Activated effector memory CD4-positive, alpha-beta T cell treated with anti-CD3 and anti-CD28 coated beads, Interleukin-2, amount 50 U/mL, for 16 hours (primary cell): ENCODE data around the gene RIPOR2.
"Not testable (repeated sequence)": the region's sequence is repeated elsewhere in the genome, so short reads cannot be mapped to it uniquely, and the experiment has no call there.

Experiments
- DNase-seq: peaks from one replicate; pipeline ENCODE4 v3.0.0-alpha.2; 2020

RIPOR2 gene

DNA sequence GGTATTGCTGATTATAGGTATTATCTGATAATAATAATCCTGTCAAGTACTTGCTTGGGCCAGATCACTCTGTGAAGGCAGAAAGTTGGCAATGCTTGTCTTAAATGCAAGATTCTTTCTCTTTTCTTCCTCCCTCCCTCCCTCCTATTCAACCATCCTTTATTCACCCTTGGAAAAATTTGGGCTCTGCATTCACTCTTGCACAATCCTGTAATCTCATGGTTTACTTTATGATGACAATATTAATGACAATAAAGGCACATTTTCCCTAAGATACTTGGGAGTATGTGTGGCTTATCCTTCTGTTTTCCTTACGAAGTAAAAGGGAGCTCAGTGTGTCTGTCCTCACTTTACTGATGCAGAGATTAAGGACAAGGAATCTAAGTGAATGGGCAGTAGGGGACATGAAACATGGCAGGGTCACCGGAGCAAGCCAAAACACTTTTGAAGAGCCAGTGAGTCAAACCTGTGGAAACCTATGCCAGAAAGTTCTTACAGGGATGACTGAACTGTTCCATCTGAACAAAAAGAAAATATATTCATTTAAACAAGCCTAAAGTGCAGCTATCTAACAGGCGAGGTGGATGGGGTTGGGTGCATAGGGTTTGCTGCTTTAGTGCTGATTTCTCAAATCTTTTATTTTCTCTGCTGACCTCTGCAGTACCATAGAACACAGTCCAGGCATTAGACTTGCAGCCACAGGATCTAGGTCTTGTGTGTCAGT is 14.6 kb upstream of the RIPOR2 start:
- DNase-seq = no peak

DNA sequence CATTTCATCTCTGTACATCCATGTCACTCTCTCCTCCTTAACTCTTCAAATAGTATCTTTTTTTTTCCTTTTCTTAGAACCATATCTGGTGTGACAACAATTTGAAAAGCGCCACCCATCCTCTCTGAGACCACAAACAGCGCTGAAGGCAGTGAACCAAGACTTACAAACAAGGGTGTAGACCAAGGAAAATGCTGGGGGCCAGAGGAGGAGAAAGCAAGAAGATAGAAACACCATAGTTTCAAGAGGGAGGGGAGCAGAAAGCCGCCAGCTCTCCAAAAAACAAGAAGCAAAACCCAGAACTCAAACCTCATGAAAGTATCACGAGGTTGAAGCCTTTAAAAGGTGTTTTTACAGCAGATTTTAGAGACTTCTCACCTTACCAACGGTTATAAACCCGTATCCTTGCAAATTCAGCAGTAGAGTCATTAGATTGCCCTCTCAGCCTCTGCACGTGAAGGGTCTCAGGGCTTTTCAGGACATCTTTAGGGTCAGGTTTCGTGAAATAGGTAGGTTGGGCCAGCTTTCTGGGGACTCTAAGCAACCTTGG is 13.3 kb upstream of the RIPOR2 start:
- DNase-seq = no peak

DNA sequence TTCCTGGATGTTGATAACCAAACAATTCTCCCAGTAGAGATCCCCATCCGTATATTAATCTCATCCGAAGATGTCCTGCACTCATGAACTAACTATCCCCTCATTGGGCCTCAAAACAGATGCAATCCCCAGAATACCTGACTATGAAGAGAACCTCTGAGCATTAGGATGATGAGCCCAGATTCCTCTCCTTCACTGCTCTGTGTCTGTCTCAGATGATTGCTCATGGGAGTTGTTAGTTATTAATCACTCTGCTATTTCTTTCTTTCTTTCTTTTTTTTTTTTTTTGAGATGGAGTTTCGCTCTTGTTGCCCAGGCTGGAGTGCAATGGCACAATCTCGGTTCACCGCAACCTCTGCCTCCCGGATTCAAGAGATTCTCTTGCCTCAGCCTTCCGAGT is 12.5 kb upstream of the RIPOR2 start:
- DNase-seq = not testable (repeated sequence)

GRCh38 chr6:24947636-24948035 is 11.9 kb upstream of the RIPOR2 start:
- DNase-seq = no peak

GRCh38 chr6:24945054-24945453 is 9.3 kb upstream of the RIPOR2 start:
- DNase-seq = no peak

DNA sequence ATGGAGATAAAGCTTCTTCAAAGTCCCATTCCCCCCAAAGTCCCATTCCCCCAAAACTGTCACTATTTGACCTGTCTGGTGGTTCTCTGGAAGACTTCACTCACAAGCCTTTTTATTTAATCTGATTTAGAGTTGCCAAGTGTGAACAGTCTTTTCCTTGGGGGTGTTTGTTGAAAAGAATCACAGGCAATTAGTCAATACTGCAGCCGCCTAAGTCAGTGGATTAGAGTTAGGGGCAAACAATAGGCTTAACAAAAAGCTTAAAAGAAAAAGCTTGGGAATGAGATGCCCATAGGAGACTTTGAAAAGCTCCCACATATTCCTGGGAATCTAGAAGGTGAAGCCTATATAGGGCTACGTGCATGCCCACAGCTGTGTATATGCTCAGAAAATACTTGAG is 8.0 kb upstream of the RIPOR2 start:
- DNase-seq = no peak

GRCh38 chr6:24940311-24940917 is 4.7 kb upstream of the RIPOR2 start:
- DNase-seq = no peak

GRCh38 chr6:24936641-24937317 is 1.0 kb upstream of the RIPOR2 start:
- DNase-seq = peak; percentile 83

DNA sequence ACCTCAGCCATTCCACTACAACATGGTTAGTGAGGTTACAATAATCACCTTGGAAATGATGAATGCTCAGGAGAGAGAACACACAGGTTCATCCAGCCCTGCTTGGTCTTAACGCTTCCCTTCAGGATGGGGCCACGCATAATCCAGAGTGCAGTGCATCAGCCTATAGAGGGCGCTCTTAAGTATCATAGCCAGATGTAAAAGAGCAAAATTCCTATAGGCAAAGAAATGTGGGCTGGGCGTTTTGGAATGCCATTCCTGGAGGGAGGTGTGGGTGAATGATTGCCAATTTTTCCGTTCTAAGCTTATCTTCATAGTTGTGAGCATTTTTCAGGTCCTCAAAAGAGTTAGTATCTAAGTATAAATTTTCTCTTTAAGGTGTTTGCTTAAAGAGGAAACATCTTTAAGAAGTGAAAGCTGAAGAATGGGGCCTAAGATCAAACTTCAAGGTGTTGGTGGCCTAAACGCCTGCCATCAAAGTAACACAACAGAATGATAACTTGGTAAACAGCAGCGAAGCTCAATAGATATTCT is 1.8 kb downstream of the RIPOR2 start:
- peak; percentile 77 for DNase-seq

- no peak for DNase-seq
Observed at GRCh38 chr6:24933266-24933665, 2.5 kb downstream of the RIPOR2 start.

GRCh38 chr6:24932832-24933231 is 2.9 kb downstream of the RIPOR2 start:
- DNase-seq = no peak

GRCh38 chr6:24931718-24932691 is 3.8 kb downstream of the RIPOR2 start:
- DNase-seq = no peak

GRCh38 chr6:24931296-24931695 is 4.5 kb downstream of the RIPOR2 start:
- DNase-seq = no peak

GRCh38 chr6:24930431-24930871 is 5.3 kb downstream of the RIPOR2 start:
- DNase-seq = no peak

- DNase-seq = no peak
Observed at GRCh38 chr6:24929242-24929641, 6.5 kb downstream of the RIPOR2 start.

GRCh38 chr6:24927985-24928745 is 7.6 kb downstream of the RIPOR2 start:
- no peak for DNase-seq

DNA sequence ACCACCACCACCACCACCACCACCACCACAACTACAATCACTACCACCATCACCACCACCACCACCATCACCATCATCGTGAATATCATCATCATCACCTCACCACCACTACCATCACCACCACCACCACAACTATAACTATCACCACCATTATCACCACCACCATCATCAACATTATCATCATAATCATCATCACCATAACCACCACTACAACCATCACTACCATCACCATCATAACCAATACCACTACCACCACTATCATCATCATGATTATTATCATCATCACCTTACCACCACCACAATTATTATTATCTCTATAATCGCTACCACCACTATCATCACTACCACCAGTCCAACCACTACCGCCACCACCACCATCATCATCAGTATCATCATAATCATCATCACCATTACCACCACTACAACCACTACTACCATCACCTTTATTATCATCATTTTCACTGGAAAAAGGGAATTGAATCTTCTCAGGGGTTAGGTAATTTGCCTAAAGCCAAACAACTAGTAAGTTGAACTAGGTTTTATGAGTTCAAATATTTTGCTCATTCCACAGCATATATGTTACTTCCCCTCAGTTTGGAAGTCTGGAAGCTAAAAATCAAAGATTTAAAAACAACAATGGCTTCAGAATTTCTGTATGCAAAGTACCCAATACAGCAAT is 8.3 kb downstream of the RIPOR2 start:
- DNase-seq = no peak

GRCh38 chr6:24926647-24927046 is 9.1 kb downstream of the RIPOR2 start:
- DNase-seq = not testable (repeated sequence)

DNA sequence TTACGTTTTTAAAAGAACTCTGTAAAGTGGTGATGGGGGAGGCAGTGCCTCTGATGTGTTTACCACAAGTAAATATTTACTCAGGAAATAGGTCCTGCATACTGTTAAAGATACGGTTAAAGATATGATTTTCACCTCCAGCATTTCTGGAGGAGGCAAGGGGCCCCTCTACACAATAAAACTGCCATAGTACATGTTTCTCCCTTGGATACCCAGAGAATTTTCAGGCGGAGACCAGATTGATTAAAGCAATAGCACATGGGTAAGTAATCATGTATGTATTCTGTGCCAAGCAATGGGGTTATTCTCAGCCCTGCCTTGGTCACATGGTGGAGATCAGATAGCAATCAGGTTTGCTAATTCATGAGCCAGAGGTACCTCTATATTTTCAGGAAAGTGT is 9.6 kb downstream of the RIPOR2 start:
- no peak for DNase-seq

- DNase-seq = no peak
Observed at GRCh38 chr6:24925661-24926060, 10.1 kb downstream of the RIPOR2 start.
